GM12801 (cell line): Measurements from ENCODE around the gene CKB.

Source experiments
- CTCF ChIP-seq: IDR thresholded peaks from one replicate; pipeline ENCODE4 v1.5.1; 2011; ENCODE audit warnings: control low read depth; ENCODE audit not compliant: insufficient read length; ENCODE audit errors: extremely low read depth

The CKB gene

GRCh38 chr14:103529383-103530365 lies 7.0 kb upstream of the CKB start:
- no peak for TF ChIP-seq CTCF

GRCh38 chr14:103528587-103529382 lies 6.2 kb upstream of the CKB start, which contains the start of gene TRMT61A:
Gene TRMT61A, plus strand, starts transcription at chr14:103529196. Its CDS starts 783 bp downstream, at chr14:103529979.
- TF ChIP-seq CTCF: no peak

- no peak for TF ChIP-seq CTCF
These were observed 5.5 kb upstream of the CKB start for GRCh38 chr14:103528146-103528586.

- no peak for TF ChIP-seq CTCF
These were observed 4.9 kb upstream of the CKB start for GRCh38 chr14:103527408-103528145.

- no peak for TF ChIP-seq CTCF
These were observed 4.3 kb upstream of the CKB start for GRCh38 chr14:103526914-103527248.

- no peak for TF ChIP-seq CTCF
These were observed 3.8 kb upstream of the CKB start for GRCh38 chr14:103526247-103526913.
